ENCODE results near the gene CENPN. TPM values are rescaled to one million over a fixed set of nuclear protein-coding genes. Genes with fewer than 3 reads are reported as not detected.

Gene CENPN
- total RNA-seq, 4 donors from 2014 or later, result 4.9 to 12.7 (median 8.5) TPM

- intact Hi-C loops (cut with DNase I; ENCODE audit: low total_unique reads) (loop anchor here (10.0 kb wide), 2 partner anchors 90 to 1240 kb away; partner anchors contain the start of gene GCSH), in situ Hi-C loops (cut with MboI; ENCODE audit: low pct_ligation_motif_present in 1 of 4, low pct_unique_long_range_greater_than_20kb in 1 of 4, low sequenced_read_pairs in 3 of 4) (loop anchor here in 1 of 4 donors (25.0 kb wide), 1 partner anchor 308 kb away; the partner anchor contains the start of gene GAN)
Measured at GRCh38 chr16:81004646-81005353, 2.2 kb upstream of the CENPN start.

GRCh38 chr16:81005610-81006161 is 1.3 kb upstream of the CENPN start:
- WGBS, 2 donors (ENCODE audit: low coverage in 1 of 2), result 16 to 31% methylated on average over 12 to 18 of the region's 18 CpGs
- no peak for DNase-seq
- H3K4me3 ChIP-seq, result peak overlapping the region; percentile 76 to 95 (median 86)
- H3K27me3 ChIP-seq, result no peaks in the 10 kb centered on the region
- TF ChIP-seq CTCF (IDR thresholded peaks at IDR 0.05) (no peak), POLR2AphosphoS5 (IDR thresholded peaks at IDR 0.05) (no peak), POLR2A (IDR thresholded peaks at IDR 0.05) (no peak), EP300 (IDR thresholded peaks at IDR 0.05; ENCODE audit: low read depth) (no peak)
- in situ Hi-C loops (cut with MboI; ENCODE audit: low pct_ligation_motif_present in 1 of 4, low pct_unique_long_range_greater_than_20kb in 1 of 4, low sequenced_read_pairs in 3 of 4), result loop anchor here in 1 of 4 donors (25.0 kb wide), 1 partner anchor 307 kb away; the partner anchor contains the start of gene GAN
- intact Hi-C loops (cut with DNase I; ENCODE audit: low total_unique reads), result loop anchor here (1.0 to 10.0 kb wide), 3 partner anchors 30 to 1241 kb away; partner anchors contain the start of genes ATMIN and GCSH
- H3K9me3 ChIP-seq, result no peaks in the 10 kb centered on the region
- peaks cover 4 to 29% (median 21%) of the 10 kb centered on the region in 4 donors for H3K4me1 ChIP-seq
- no peaks in the 10 kb centered on the region for H3K36me3 ChIP-seq
- H3K27ac ChIP-seq, result peak overlapping the region; percentile 96 to 100 (median 98)

More at GRCh38 chr16:81004646-81005353, 2.2 kb upstream of the CENPN start:
- H3K9me3 ChIP-seq, result no peaks in the 10 kb centered on the region
- H3K36me3 ChIP-seq, result no peaks in the 10 kb centered on the region
- peak overlapping the region in 1 of 4 donors; percentile 38 for H3K4me3 ChIP-seq
- H3K4me1 ChIP-seq, result peaks cover 4 to 29% (median 21%) of the 10 kb centered on the region in 4 donors
- DNase-seq, result no peak
- H3K27me3 ChIP-seq, result no peaks in the 10 kb centered on the region
- H3K27ac ChIP-seq, result peak overlapping the region; percentile 26 to 100 (median 97)
- 42 to 53% methylated on average over 9 to 14 of the region's 14 CpGs for WGBS, 2 donors (ENCODE audit: low coverage in 1 of 2)
- TF ChIP-seq EP300 (IDR thresholded peaks at IDR 0.05; ENCODE audit: low read depth), result no peak
- peak; percentile 64 to 78 (median 72) for TF ChIP-seq CTCF (IDR thresholded peaks at IDR 0.05)

GRCh38 chr16:81006211-81006812 is 702 bp upstream of the CENPN start:
- TF ChIP-seq POLR2A (IDR thresholded peaks at IDR 0.05), result no peak
- no peak for TF ChIP-seq CTCF (IDR thresholded peaks at IDR 0.05)
- TF ChIP-seq EP300 (IDR thresholded peaks at IDR 0.05; ENCODE audit: low read depth), result no peak
- TF ChIP-seq POLR2AphosphoS5 (IDR thresholded peaks at IDR 0.05), result no peak
- Histone ChIP-seq H3K4me3 (peak overlapping the region; percentile 76 to 95 (median 86)), H3K9me3 (no peaks in the 10 kb centered on the region), H3K27me3 (no peaks in the 10 kb centered on the region), H3K4me1 (peaks cover 4 to 29% (median 21%) of the 10 kb centered on the region in 4 donors), H3K27ac (peak overlapping the region; percentile 96 to 100 (median 98)), H3K36me3 (no peaks in the 10 kb centered on the region)
- peak; percentile 85 for DNase-seq
- intact Hi-C loops (cut with DNase I; ENCODE audit: low total_unique reads), result loop anchor here (1.0 to 10.0 kb wide), 3 partner anchors 29 to 1242 kb away; partner anchors contain the start of genes ATMIN and GCSH
- WGBS, 2 donors (ENCODE audit: low coverage in 1 of 2), result 0% methylated on average over 48 of the region's 50 CpGs; no CpG with 5 or more reads in 1 of the 2 donors
- in situ Hi-C loops (cut with MboI; ENCODE audit: low pct_ligation_motif_present in 1 of 4, low pct_unique_long_range_greater_than_20kb in 1 of 4, low sequenced_read_pairs in 3 of 4), result loop anchor here in 1 of 4 donors (25.0 kb wide), 1 partner anchor 306 kb away; the partner anchor contains the start of gene GAN

GRCh38 chr16:81008505-81008789 is 1.4 kb downstream of the CENPN start:
- Histone ChIP-seq H3K4me1 (peaks cover 4 to 29% (median 21%) of the 10 kb centered on the region in 4 donors), H3K4me3 (peak overlapping the region in 3 of 4 donors; percentile 76 to 95 (median 93)), H3K27me3 (no peaks in the 10 kb centered on the region), H3K9me3 (no peaks in the 10 kb centered on the region), H3K36me3 (no peaks in the 10 kb centered on the region), H3K27ac (peak overlapping the region; percentile 96 to 100 (median 98))
- in situ Hi-C loops (cut with MboI; ENCODE audit: low pct_ligation_motif_present in 1 of 4, low pct_unique_long_range_greater_than_20kb in 1 of 4, low sequenced_read_pairs in 3 of 4), result loop anchor here in 1 of 4 donors (25.0 kb wide), 1 partner anchor 304 kb away; the partner anchor contains the start of gene GAN
- 76 to 95% methylated on average over 8 to 12 of the region's 12 CpGs for WGBS, 2 donors (ENCODE audit: low coverage in 1 of 2)
- TF ChIP-seq EP300 (IDR thresholded peaks at IDR 0.05; ENCODE audit: low read depth), result no peak
- no peak for TF ChIP-seq POLR2AphosphoS5 (IDR thresholded peaks at IDR 0.05)
- TF ChIP-seq POLR2A (IDR thresholded peaks at IDR 0.05), result no peak
- TF ChIP-seq CTCF (IDR thresholded peaks at IDR 0.05), result no peak
- no peak for DNase-seq
- intact Hi-C loops (cut with DNase I; ENCODE audit: low total_unique reads), result loop anchor here (10.0 kb wide), 2 partner anchors 86 to 1244 kb away; partner anchors contain the start of gene GCSH
